Activated CD4-positive, alpha-beta memory T cell treated with anti-CD3 and anti-CD28 coated beads for 36 hours (primary cell): ENCODE measurements around the gene FOXB1. TPM values are rescaled to one million over a fixed set of nuclear protein-coding genes. Genes with fewer than 3 reads are reported as not detected.

Source experiments
- CTCF ChIA-PET: fragments of 350-600 bp; sonication (Branson Sonifier 250); formaldehyde crosslinking; loops from one replicate; lab custom pipeline; 2021; ENCODE audit warnings: antibody characterized with exemption, inconsistent platforms; lab: Charles Lee
- POLR2A ChIA-PET: fragments of 350-600 bp; sonication (Branson Sonifier 250); formaldehyde crosslinking; loops from one replicate; lab custom pipeline; 2021; ENCODE audit warnings: antibody characterized with exemption; lab: Charles Lee
- DNase-seq: peaks from one replicate; pipeline ENCODE4 v3.0.0-alpha.2; 2020
- H3K27ac Mint-ChIP-seq: one replicate; pipeline ENCODE4 v1.8.0; 2021; ENCODE audit warnings: mixed read lengths
- H3K27me3 Mint-ChIP-seq: one replicate; pipeline ENCODE4 v1.8.0; 2021; ENCODE audit warnings: mixed read lengths
- H3K36me3 Mint-ChIP-seq: one replicate; pipeline ENCODE4 v1.8.0; 2021; ENCODE audit warnings: mixed read lengths
- H3K4me1 Mint-ChIP-seq: one replicate; pipeline ENCODE4 v1.8.0; 2021; ENCODE audit warnings: low read depth, mixed read lengths
- H3K4me3 Mint-ChIP-seq: one replicate; pipeline ENCODE4 v1.8.0; 2021; ENCODE audit warnings: mild to moderate bottlenecking, mixed read lengths
- H3K9me3 Mint-ChIP-seq: one replicate; pipeline ENCODE4 v1.8.0; 2021; ENCODE audit warnings: mixed read lengths
- intact Hi-C: fragments of 100-400 bp; cut with micrococcal nuclease; formaldehyde crosslinking; loops from one replicate; pipeline ENCODE4 v1.15.1; 2023
- total RNA-seq, 2 experiments: library from RNA; stranded (reverse); gene quantifications; one replicate each; pipeline ENCODE4 v1.2.3, GENCODE V29; 2021

Gene FOXB1
- total RNA-seq, 2 experiments from 2014 or later: 1.5 to 2.0 TPM

DNA sequence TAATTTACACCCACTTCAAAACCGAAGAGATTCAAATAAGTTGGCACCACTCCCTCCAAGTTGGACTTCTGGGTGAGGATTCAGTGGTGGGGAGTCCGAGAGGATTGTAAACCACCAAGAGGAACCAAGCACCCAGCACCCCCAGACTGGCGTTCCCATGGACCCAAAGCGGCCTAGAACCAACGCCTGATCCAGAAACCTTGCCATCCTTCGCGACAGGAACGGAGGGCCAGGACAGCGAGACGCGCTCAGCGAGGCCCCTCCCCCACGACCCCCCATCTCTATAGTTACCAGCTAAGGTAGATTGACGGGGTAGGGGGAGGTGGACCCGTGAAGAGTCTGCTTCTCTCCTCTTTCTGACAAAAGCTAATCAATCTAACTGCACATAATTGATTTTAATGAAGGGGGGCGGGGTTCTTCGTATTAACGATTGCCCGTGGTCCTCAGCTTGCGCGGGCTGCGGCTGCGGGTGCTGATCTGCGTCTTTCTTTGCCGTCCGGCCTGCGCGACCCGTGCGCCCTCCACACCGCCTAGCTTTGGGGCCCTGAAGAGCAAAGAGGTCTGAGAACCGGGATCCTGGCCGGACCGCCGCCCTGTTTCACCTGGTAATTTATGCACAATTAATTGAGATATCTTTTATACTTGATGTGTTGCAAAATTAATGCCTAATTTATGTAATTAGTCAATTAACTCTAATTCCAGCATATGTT is 10.9 kb upstream of the FOXB1 start:
- intact Hi-C loops: loop anchor here (10.0 kb wide), 1 partner anchor 238 kb away; no protein-coding TSS in a partner anchor
- H3K4me3 Mint-ChIP-seq: no peak overlapping the region
- no peak overlapping the region for H3K27ac Mint-ChIP-seq
- POLR2A ChIA-PET: interaction anchor here (1.2 kb wide), 1 partner anchor 11 kb away, joined by 6 read pairs; the partner anchor contains the start of gene FOXB1
- peaks cover 67% of the 10 kb centered on the region for H3K27me3 Mint-ChIP-seq
- DNase-seq: no peak
- H3K36me3 Mint-ChIP-seq: no peaks in the 10 kb centered on the region
- peaks cover 33% of the 10 kb centered on the region for H3K4me1 Mint-ChIP-seq
- CTCF ChIA-PET: interaction anchor here (1.0 to 5.6 kb wide), 5 partner anchors 12 to 333 kb away, joined by 3 to 34 read pairs (median 3); partner anchors contain the start of gene FOXB1
- no peaks in the 10 kb centered on the region for H3K9me3 Mint-ChIP-seq

DNA sequence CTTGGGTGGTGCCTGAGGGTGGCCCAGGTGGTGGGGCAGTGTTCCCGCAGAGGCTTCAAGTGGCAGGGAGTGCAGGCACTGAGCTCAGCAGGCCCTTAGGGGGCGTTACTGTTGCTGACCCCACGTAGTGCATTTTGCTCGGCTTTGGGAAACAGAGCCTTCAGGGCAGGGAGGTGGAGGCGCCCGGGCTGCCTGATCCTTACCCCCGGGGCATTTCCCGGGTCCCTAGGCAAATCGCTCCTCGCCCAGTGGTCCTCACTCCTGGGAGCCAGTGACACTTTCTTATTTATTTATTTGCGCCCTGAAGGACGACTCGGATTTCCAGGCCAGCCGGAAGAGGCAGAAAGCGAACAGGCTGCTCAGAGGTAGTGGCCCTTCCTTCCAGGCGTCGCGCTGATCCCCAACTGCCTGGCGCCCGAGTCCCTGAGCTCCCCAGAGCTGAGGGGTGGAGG is 10.1 kb upstream of the FOXB1 start:
- Mint-ChIP-seq H3K27ac (peak overlapping the region; percentile 54), H3K27me3 (peaks cover 73% of the 10 kb centered on the region), H3K4me1 (peaks cover 35% of the 10 kb centered on the region), H3K4me3 (no peak overlapping the region), H3K9me3 (no peaks in the 10 kb centered on the region), H3K36me3 (no peaks in the 10 kb centered on the region)
- intact Hi-C loops: loop anchor here (10.0 kb wide), 1 partner anchor 239 kb away; no protein-coding TSS in a partner anchor
- ChIA-PET POLR2A (interaction anchor here (1.2 kb wide), 1 partner anchor 10 kb away, joined by 6 read pairs; the partner anchor contains the start of gene FOXB1), CTCF (interaction anchor here (1.0 to 5.6 kb wide), 7 partner anchors 11 to 270 kb away, joined by 3 to 34 read pairs (median 3); partner anchors contain the start of gene FOXB1)
- DNase-seq: peak; percentile 35

DNA sequence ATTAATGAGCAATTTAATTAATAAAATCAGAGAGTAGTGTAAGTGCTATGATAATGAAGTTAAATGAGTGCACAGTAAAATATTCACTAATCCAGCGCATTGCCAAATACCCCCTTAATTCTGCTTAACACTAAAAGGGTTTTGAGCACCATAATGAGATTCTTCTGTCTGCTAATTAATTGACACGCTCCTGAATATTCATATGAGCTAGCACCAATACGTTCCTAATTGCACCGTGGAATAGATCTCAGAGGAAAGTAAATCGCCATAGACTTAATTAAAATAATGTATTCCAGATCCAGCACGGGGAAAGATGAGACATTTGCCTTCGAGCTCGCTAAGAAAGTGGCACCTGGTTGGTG is 9.6 kb upstream of the FOXB1 start:
- Mint-ChIP-seq H3K4me1 (peaks cover 38% of the 10 kb centered on the region), H3K36me3 (no peaks in the 10 kb centered on the region), H3K27ac (no peak overlapping the region), H3K4me3 (peak overlapping the region; percentile 4), H3K27me3 (peaks cover 78% of the 10 kb centered on the region), H3K9me3 (no peaks in the 10 kb centered on the region)
- intact Hi-C loops: loop anchor here (10.0 kb wide), 1 partner anchor 240 kb away; no protein-coding TSS in a partner anchor
- ChIA-PET CTCF (interaction anchor here (1.0 to 5.6 kb wide), 7 partner anchors 10 to 271 kb away, joined by 3 to 34 read pairs (median 7); partner anchors contain the start of gene FOXB1), POLR2A (no interaction called here)
- DNase-seq: no peak

DNA sequence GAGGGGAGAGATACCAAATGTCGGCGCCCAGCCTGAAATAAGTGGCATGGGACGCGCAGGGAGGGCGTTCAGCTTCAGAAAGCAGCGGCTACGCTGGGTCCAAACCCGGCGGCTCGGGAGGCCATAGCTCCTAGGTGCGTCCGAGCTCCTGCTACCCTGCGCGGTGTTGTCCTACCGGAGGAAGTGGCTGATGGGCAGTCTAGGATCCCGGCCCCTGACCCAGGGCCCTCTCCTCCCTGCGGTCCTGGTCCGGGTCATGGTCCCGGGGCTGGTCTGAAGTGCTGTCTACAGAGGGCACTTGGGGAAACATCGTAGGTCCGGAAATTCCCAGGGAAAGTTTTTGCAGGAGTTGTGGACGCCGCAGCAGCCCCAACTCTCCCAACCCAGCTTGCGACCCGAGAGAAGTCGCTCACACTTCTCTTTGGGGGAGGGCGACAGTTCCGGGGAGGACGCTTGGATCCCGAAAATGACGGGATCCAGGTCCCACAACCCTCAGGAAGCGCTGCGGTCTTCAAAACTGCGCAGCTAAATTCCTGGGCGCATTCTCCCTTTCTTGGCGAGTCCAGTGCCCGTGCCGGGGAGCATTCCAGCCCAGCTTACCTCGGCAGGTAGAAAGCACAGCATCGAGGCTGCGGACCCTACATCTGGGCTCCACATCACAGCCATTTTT is 9.1 kb upstream of the FOXB1 start:
- no peak for DNase-seq

DNA sequence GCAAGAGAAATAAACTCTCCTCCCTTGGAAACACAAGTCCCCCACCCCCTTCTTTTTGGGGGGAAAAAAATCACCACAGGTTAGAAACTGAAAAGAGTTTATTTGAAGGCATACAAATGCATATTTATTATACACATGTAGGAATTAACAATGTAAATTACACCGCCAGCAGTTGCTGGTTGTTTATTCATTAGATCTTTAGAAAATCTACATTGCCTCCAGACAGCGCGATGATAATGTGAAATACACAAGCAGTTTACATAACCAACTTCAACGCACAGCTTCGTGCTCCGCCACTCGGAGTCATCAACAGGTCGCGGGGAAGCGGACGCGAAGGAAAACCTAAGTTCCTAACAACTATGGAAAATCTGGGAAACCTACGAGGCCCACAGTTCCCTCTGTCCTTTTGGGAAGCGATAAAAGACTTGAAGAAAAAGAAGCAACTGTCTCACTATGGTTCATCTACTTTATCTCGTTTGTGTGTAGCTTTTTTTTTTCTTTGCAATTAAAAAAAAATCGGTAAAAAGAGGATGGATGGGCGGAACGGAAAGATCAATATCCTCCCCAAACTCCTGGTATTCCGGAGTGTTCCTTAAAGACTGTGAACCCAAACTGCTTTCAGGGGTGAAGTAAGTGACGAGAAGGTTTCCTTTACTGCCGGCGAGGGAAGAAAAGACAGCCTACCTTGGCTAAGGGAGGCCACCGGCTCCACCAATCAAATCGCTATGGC is 8.4 kb upstream of the FOXB1 start:
- intact Hi-C loops: loop anchor here (2.0 to 10.0 kb wide), 2 partner anchors 77 to 241 kb away; no protein-coding TSS in a partner anchor
- H3K27me3 Mint-ChIP-seq: peaks cover 87% of the 10 kb centered on the region
- H3K9me3 Mint-ChIP-seq: no peaks in the 10 kb centered on the region
- H3K36me3 Mint-ChIP-seq: no peaks in the 10 kb centered on the region
- ChIA-PET CTCF (interaction anchor here (0.7 to 4.1 kb wide), 3 partner anchors 9 to 332 kb away, joined by 3 to 34 read pairs (median 27); partner anchors contain the start of gene FOXB1), POLR2A (no interaction called here)
- H3K4me1 Mint-ChIP-seq: peaks cover 46% of the 10 kb centered on the region
- no peak for DNase-seq
- no peak overlapping the region for H3K27ac Mint-ChIP-seq
- no peak overlapping the region for H3K4me3 Mint-ChIP-seq

More for the DNA sequence above, 9.1 kb upstream of the FOXB1 start:
- intact Hi-C loops: loop anchor here (10.0 kb wide), 1 partner anchor 240 kb away; no protein-coding TSS in a partner anchor
- H3K4me3 Mint-ChIP-seq: peak overlapping the region; percentile 4
- ChIA-PET POLR2A (no interaction called here), CTCF (interaction anchor here (1.0 to 4.1 kb wide), 5 partner anchors 10 to 271 kb away, joined by 3 to 34 read pairs (median 7); partner anchors contain the start of gene FOXB1)
- H3K27ac Mint-ChIP-seq: no peak overlapping the region
- H3K36me3 Mint-ChIP-seq: no peaks in the 10 kb centered on the region
- H3K4me1 Mint-ChIP-seq: peaks cover 40% of the 10 kb centered on the region
- peaks cover 80% of the 10 kb centered on the region for H3K27me3 Mint-ChIP-seq
- no peaks in the 10 kb centered on the region for H3K9me3 Mint-ChIP-seq

DNA sequence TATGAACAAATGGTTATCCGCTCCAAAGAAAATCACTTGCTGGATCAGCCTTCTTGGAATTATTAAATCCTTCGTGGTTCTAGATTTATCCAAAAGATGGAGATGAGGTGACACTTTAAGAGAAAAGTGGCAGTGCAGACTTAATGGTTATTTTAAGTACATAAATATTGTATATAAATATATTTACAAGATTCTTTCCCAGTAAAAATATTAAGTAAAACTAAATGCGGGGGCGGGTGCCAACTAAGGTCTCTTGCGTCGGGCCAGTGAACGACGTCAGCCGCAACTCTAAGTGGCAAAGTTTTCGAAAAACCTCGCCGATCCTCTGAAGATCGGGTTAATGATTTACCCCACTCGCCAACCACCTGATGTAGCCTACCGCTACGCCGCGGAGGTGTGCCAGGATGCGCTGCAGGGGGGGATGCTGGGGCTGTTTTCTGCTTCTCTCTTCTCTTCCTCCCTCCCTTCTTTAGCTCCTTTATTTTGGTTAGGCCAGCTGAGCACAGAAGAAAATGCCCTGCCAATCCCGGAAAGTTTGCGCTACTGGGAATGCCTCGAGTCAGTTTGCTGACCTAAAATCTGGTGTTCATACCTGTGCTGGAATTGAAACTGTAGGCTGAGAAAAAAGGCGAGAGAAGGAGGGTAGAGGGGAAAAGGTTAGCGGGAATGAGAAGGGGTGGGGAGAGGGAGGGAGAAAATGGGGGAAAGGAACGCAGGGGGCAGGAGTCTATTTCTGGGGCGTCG is 7.6 kb upstream of the FOXB1 start:
- intact Hi-C loops: loop anchor here (1.0 to 10.0 kb wide), 4 partner anchors 78 to 331 kb away; no protein-coding TSS in a partner anchor
- ChIA-PET CTCF (interaction anchor here (0.7 to 4.1 kb wide), 8 partner anchors 9 to 332 kb away, joined by 3 to 34 read pairs (median 6); partner anchors contain the start of gene FOXB1), POLR2A (no interaction called here)
- DNase-seq: peak; percentile 26
- Mint-ChIP-seq H3K9me3 (no peaks in the 10 kb centered on the region), H3K27me3 (peaks cover 92% of the 10 kb centered on the region), H3K4me1 (peaks cover 49% of the 10 kb centered on the region), H3K4me3 (peak overlapping the region; percentile 68), H3K36me3 (peaks cover 2% of the 10 kb centered on the region), H3K27ac (peak overlapping the region; percentile 28)

DNA sequence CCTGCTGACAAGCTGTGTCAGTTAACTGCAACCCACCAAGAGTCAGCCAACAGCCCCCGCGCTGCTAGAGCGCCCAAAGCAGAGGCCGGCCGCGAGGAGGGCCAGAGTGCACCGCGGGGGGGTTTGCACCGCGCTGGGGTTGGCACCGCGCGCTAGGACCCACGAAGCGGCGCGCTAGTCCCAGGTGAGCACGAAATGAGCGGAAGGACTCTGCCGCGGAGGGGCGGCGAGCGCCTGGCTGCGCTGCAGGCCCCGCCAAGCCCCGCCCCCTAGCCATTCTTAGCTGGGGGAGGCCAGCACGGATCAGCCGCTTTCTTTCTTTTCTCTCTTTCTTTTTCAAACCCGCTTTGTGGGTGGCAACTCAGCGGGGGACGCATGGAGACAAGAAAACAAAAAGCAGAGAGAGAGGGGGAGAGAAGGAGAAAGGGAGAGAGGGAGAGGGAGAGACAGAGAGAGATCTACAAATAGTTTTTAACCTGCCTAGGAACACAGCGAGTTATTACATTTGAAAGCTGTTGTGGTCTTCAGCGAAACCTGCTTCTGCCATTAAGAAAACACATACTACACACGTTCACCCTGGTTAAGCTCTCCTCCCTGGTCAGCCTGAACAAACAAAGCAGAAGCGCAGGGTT is 6.9 kb upstream of the FOXB1 start:
- intact Hi-C loops: loop anchor here (1.0 to 10.0 kb wide), 4 partner anchors 78 to 330 kb away; no protein-coding TSS in a partner anchor
- Mint-ChIP-seq H3K4me3 (peak overlapping the region; percentile 68), H3K9me3 (no peaks in the 10 kb centered on the region), H3K27ac (peak overlapping the region; percentile 14), H3K36me3 (peaks cover 2% of the 10 kb centered on the region), H3K4me1 (peaks cover 51% of the 10 kb centered on the region), H3K27me3 (peaks cover 96% of the 10 kb centered on the region)
- DNase-seq: peak; percentile 80
- ChIA-PET POLR2A (interaction anchor here (1.3 kb wide), 1 partner anchor 10 kb away, joined by 6 read pairs; no protein-coding TSS in a partner anchor), CTCF (interaction anchor here (0.7 to 4.1 kb wide), 10 partner anchors 10 to 329 kb away, joined by 3 to 27 read pairs (median 5); no protein-coding TSS in a partner anchor)

DNA sequence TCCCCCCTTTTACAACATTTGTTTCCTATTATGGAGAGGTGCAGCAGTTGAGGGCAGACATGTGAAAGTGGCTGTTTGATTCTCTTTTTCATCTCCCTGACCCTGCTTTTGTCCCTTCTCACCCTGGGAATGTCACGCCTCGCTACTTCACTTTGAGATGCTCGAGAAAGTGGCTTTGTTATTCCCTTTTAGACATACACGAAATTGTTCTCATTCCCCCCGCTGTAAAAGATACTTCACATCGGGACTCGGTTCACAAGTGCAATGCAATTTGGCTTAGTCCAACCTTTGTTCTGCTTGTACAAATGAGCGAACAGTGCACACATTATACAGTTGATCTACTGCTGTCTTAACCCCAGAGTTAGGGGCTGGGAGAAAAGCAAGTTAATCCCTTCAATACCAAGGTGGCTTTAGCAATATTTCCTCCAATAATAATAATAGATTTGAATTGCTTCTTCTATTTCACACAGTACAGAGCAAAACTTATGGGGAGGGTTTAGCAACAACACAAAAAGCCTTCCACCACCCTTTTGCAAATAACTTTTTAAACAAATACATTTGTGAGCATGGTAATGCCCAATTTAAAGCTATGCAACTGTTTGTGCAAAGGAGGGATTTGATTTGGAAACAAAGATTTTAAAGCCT is 5.7 kb upstream of the FOXB1 start:
- peaks cover 59% of the 10 kb centered on the region for H3K4me1 Mint-ChIP-seq
- no peak overlapping the region for H3K4me3 Mint-ChIP-seq

DNA sequence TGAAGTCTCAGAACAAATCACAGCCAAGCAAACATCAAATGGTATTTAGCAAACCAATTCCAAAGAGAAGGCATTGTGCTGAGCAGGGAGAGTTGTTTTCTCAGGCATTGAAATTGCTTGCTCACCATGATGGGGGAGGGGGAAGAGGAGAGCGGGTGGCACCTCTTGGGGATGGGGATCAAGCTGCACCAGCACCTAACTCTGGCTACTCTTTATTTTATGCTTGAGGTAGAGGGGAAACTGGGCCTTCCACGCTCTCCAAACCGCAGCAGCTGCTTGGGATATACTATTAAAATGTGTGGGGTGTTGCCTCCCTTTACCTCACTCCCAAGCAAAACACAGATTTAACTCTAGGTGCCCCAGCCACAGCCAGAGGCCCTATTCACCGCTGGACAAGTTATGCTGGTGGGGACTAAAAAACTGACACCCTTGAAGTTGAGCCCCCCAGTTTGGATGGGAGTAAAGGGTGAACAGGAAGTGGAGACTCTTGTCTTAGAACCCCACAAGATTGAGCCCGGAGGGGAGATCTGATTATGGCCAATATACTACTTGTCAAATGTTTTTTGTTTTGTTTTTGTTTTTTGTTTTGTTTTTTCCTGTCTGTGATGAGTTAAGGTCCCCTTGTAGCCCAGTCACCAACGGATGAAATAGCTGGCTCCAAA is 5.0 kb upstream of the FOXB1 start:
- H3K4me3 Mint-ChIP-seq: no peak overlapping the region
- CTCF ChIA-PET: interaction anchor here (1.3 to 4.1 kb wide), 4 partner anchors 82 to 327 kb away, joined by 3 to 27 read pairs (median 8); no protein-coding TSS in a partner anchor
- H3K27me3 Mint-ChIP-seq: peaks cover 96% of the 10 kb centered on the region
- peaks cover 65% of the 10 kb centered on the region for H3K4me1 Mint-ChIP-seq
- POLR2A ChIA-PET: no interaction called here
- H3K36me3 Mint-ChIP-seq: peaks cover 5% of the 10 kb centered on the region
- H3K27ac Mint-ChIP-seq: no peak overlapping the region
- no peak for DNase-seq
- intact Hi-C loops: loop anchor here (10.0 kb wide), 1 partner anchor 244 kb away; no protein-coding TSS in a partner anchor
- peaks cover 3% of the 10 kb centered on the region for H3K9me3 Mint-ChIP-seq

More for the DNA sequence above, 5.7 kb upstream of the FOXB1 start:
- Mint-ChIP-seq H3K36me3 (peaks cover 5% of the 10 kb centered on the region), H3K9me3 (peaks cover 3% of the 10 kb centered on the region), H3K27ac (no peak overlapping the region), H3K27me3 (peaks cover 97% of the 10 kb centered on the region)
- no peak for DNase-seq
- ChIA-PET CTCF (interaction anchor here (1.3 to 4.1 kb wide), 7 partner anchors 81 to 328 kb away, joined by 3 to 27 read pairs (median 4); no protein-coding TSS in a partner anchor), POLR2A (interaction anchor here (1.3 kb wide), 1 partner anchor 8 kb away, joined by 6 read pairs; no protein-coding TSS in a partner anchor)
- intact Hi-C loops: loop anchor here (10.0 kb wide), 1 partner anchor 244 kb away; no protein-coding TSS in a partner anchor
